Small intestine (tissue), 7 donors: ENCODE data around the gene RXRB. TPM values are rescaled to one million over a fixed set of nuclear protein-coding genes. Genes with fewer than 3 reads are reported as not detected.

Source experiments
- DNase-seq, 2 donors: peaks; one replicate each; pipeline versions ENCODE4 v3.0.0 to v3.0.0-alpha.2; 2013
- FAIRE-seq: peaks from 2 replicates; lab custom pipeline; 2012; peaks lifted over from hg19 to GRCh38; lab: Jason Lieb, UNC
- H3K27ac ChIP-seq, 3 donors: one replicate each; pipeline ENCODE4 v1.5.1; 2013; ENCODE audit warnings: low read length in 2 of 3, mild to moderate bottlenecking in 2 of 3, control low read depth in 1 of 3, inconsistent platforms in 1 of 3, low read depth in 1 of 3, moderate library complexity in 1 of 3
- H3K27me3 ChIP-seq, 3 donors: one replicate each; pipeline ENCODE4 v1.6.1; 2013; ENCODE audit warnings: low read length in 3 of 3, inconsistent platforms in 1 of 3; ENCODE audit not compliant: control insufficient read depth in 3 of 3, insufficient read depth in 3 of 3
- H3K36me3 ChIP-seq, 3 donors: one replicate each; pipeline ENCODE4 v1.6.1; 2013; ENCODE audit warnings: low read length in 3 of 3, inconsistent platforms in 1 of 3, low read depth in 1 of 3, mild to moderate bottlenecking in 1 of 3, moderate library complexity in 1 of 3; ENCODE audit not compliant: control insufficient read depth in 3 of 3, insufficient read depth in 2 of 3
- H3K4me1 ChIP-seq, 3 donors: one replicate each; pipeline ENCODE4 v1.6.1; 2013; ENCODE audit warnings: low read length in 2 of 3, inconsistent platforms in 1 of 3, low read depth in 1 of 3, mild to moderate bottlenecking in 1 of 3, moderate library complexity in 1 of 3; ENCODE audit not compliant: control insufficient read depth in 3 of 3, insufficient read depth in 2 of 3
- H3K4me3 ChIP-seq, 3 donors: one replicate each; pipeline ENCODE4 v1.5.1; 2013; ENCODE audit warnings: low read length in 3 of 3, control low read depth in 1 of 3, inconsistent platforms in 1 of 3, low read depth in 1 of 3, mild to moderate bottlenecking in 1 of 3, moderate library complexity in 1 of 3
- H3K9me3 ChIP-seq, 2 donors: one replicate each; pipeline ENCODE4 v1.6.1; 2013; ENCODE audit warnings: low read depth in 1 of 2, low read length in 1 of 2; ENCODE audit not compliant: control insufficient read depth in 2 of 2, insufficient read depth in 1 of 2
- WGBS, 3 donors: extraction: QIAGEN DNeasy Blood & Tissue Kit; methylation state at CpG; one replicate each; pipeline ENCODE4 v1.1.7; 2013; 5-methylcytosine and 5-hydroxymethylcytosine counted together
- polyA plus RNA-seq, 4 donors: library from polyadenylated mRNA; stranded (reverse) in 3 of 4; unstranded in 1 of 4; fragments of 200-250 nt in 3 of 4; fragments of 120-200 nt in 1 of 4; gene quantifications; one replicate each; pipeline versions ENCODE4 v1.2.1 to v1.2.3, GENCODE V29; 2013
- donor health status: healthy with polysubstance abuse.
- donor health status: control.
- donor health status: control.
- donor health status: Bipolar disorder and iron deficiency.
- donor health status: healthy.

The RXRB gene
- polyA plus RNA-seq, 4 donors: 26.3 to 43.2 (median 30.8) TPM

GRCh38 chr6:33168639-33169038 is 31.8 kb downstream of the RXRB start:
- DNase-seq: no peak
- no peak for FAIRE-seq
- Histone ChIP-seq H3K36me3 (no peaks in the 10 kb centered on the region), H3K9me3 (no peaks in the 10 kb centered on the region), H3K27me3 (peaks cover 0 to 2% (median 0%) of the 10 kb centered on the region in 3 donors), H3K4me3 (no peak overlapping the region), H3K27ac (no peak overlapping the region), H3K4me1 (peaks cover 0 to 13% (median 0%) of the 10 kb centered on the region in 3 donors)
- WGBS, 3 donors: 55 to 78% (median 65%) methylated on average over 4 to 5 of the region's 5 CpGs

GRCh38 chr6:33168284-33168601 is 32.2 kb downstream of the RXRB start:
- no peak for FAIRE-seq
- no peaks in the 10 kb centered on the region for H3K36me3 ChIP-seq
- WGBS, 3 donors: 68 to 76% (median 71%) methylated on average over 6 of the region's 6 CpGs
- no peak overlapping the region for H3K27ac ChIP-seq
- H3K4me1 ChIP-seq: peaks cover 0 to 9% (median 0%) of the 10 kb centered on the region in 3 donors
- H3K4me3 ChIP-seq: no peak overlapping the region
- no peak for DNase-seq
- H3K27me3 ChIP-seq: peaks cover 0 to 2% (median 0%) of the 10 kb centered on the region in 3 donors
- H3K9me3 ChIP-seq: no peaks in the 10 kb centered on the region

GRCh38 chr6:33167374-33168283 is 32.8 kb downstream of the RXRB start:
- Histone ChIP-seq H3K36me3 (no peaks in the 10 kb centered on the region), H3K27me3 (peaks cover 0 to 2% (median 0%) of the 10 kb centered on the region in 3 donors), H3K27ac (no peak overlapping the region), H3K4me3 (no peak overlapping the region), H3K9me3 (no peaks in the 10 kb centered on the region), H3K4me1 (peaks cover 0 to 3% (median 0%) of the 10 kb centered on the region in 3 donors)
- FAIRE-seq (no peak), DNase-seq (no peak)
- 82 to 88% (median 85%) methylated on average over 16 to 19 of the region's 19 CpGs for WGBS, 3 donors

- H3K4me1 ChIP-seq: peaks cover 0 to 1% (median 0%) of the 10 kb centered on the region in 3 donors
- no peak overlapping the region for H3K4me3 ChIP-seq
- no peak for DNase-seq
- H3K36me3 ChIP-seq: no peaks in the 10 kb centered on the region
- H3K27ac ChIP-seq: no peak overlapping the region
- H3K9me3 ChIP-seq: no peaks in the 10 kb centered on the region
- 72 to 84% (median 79%) methylated on average over 6 to 7 of the region's 7 CpGs for WGBS, 3 donors
- no peak for FAIRE-seq
- peaks cover 0 to 5% (median 0%) of the 10 kb centered on the region in 3 donors for H3K27me3 ChIP-seq
Observed at GRCh38 chr6:33166811-33167210, 33.7 kb downstream of the RXRB start.

- H3K9me3 ChIP-seq: no peaks in the 10 kb centered on the region
Observed at GRCh38 chr6:33166363-33166762, 34.1 kb downstream of the RXRB start.

GRCh38 chr6:33165581-33166258 is 34.7 kb downstream of the RXRB start:
- no peaks in the 10 kb centered on the region for H3K36me3 ChIP-seq
- no peak overlapping the region for H3K4me3 ChIP-seq
- 81 to 84% (median 83%) methylated on average over 17 of the region's 17 CpGs for WGBS, 3 donors
- H3K27me3 ChIP-seq: peaks cover 0 to 7% (median 0%) of the 10 kb centered on the region in 3 donors
- H3K4me1 ChIP-seq: peaks cover 2 to 8% (median 6%) of the 10 kb centered on the region in 3 donors
- FAIRE-seq (no peak), DNase-seq (no peak)
- H3K9me3 ChIP-seq: no peaks in the 10 kb centered on the region
- no peak overlapping the region for H3K27ac ChIP-seq

More at GRCh38 chr6:33166363-33166762, 34.1 kb downstream of the RXRB start:
- H3K27ac ChIP-seq: no peak overlapping the region
- 19 to 78% (median 65%) methylated on average over 2 to 6 of the region's 6 CpGs for WGBS, 3 donors
- peaks cover 0 to 5% (median under 1%) of the 10 kb centered on the region in 3 donors for H3K4me1 ChIP-seq
- FAIRE-seq (no peak), DNase-seq (no peak)
- H3K27me3 ChIP-seq: peaks cover 0 to 7% (median 0%) of the 10 kb centered on the region in 3 donors
- no peak overlapping the region for H3K4me3 ChIP-seq
- H3K36me3 ChIP-seq: no peaks in the 10 kb centered on the region

- Histone ChIP-seq H3K27me3 (peaks cover 0 to 7% (median 0%) of the 10 kb centered on the region in 3 donors), H3K4me3 (no peak overlapping the region), H3K9me3 (no peaks in the 10 kb centered on the region), H3K27ac (no peak overlapping the region), H3K4me1 (peaks cover 2 to 8% (median 6%) of the 10 kb centered on the region in 3 donors), H3K36me3 (no peaks in the 10 kb centered on the region)
- FAIRE-seq: no peak
- DNase-seq: no peak
- 47 to 64% (median 51%) methylated on average over 12 to 14 of the region's 14 CpGs for WGBS, 3 donors
Observed at GRCh38 chr6:33164665-33165373, 35.6 kb downstream of the RXRB start.

GRCh38 chr6:33164176-33164575 is 36.3 kb downstream of the RXRB start:
- FAIRE-seq: no peak
- H3K4me3 ChIP-seq: no peak overlapping the region
- H3K27ac ChIP-seq: no peak overlapping the region
- peaks cover 0 to 7% (median 0%) of the 10 kb centered on the region in 3 donors for H3K27me3 ChIP-seq
- no peaks in the 10 kb centered on the region for H3K36me3 ChIP-seq
- peaks cover 2 to 8% (median 6%) of the 10 kb centered on the region in 3 donors for H3K4me1 ChIP-seq
- no peaks in the 10 kb centered on the region for H3K9me3 ChIP-seq
- no peak for DNase-seq
- WGBS, 3 donors: 48 to 57% (median 54%) methylated on average over 10 of the region's 10 CpGs
